Retinal pigment epithelial cell (primary cell): Measurements from ENCODE around the gene UNC79.

Source experiments
- DNase-seq: peaks from one replicate; pipeline ENCODE4 v3.0.0-alpha.2; 2010; ENCODE audit warnings: low read depth
- H3K4me3 ChIP-seq: 2 replicates; pipeline ENCODE4 v1.5.1; 2011; ENCODE audit warnings: mild to moderate bottlenecking, low read length, control low read depth, moderate library complexity
- CTCF ChIP-seq: conservative IDR thresholded peaks from 2 replicates; pipeline ENCODE4 v1.5.1; 2011; ENCODE audit warnings: low read depth, low read length, control low read depth, inconsistent platforms

Gene UNC79

DNA sequence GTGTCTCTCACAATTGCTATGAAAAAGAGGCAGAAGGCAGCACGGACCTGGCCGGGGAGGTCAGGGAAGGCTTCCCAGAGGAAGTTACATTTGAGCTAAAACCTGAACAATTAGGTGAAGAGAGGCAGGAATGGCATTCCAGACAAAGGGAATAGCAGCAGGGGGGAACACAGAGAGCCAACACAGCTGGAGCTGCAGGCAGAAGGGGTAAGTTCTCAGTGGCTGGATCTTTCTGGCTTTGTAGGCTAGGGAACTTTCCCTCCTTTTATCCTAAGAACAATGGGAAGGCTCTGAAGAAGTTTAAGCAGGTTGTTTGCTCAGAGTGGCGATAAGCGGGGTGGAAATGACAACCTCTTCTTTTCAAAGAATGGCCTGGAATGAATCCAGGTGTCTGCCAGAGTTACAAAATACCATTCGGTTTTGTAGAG, 257.5 kb downstream of the UNC79 start:
- no peak for TF ChIP-seq CTCF
- no peak overlapping the region for H3K4me3 ChIP-seq
- no peak for DNase-seq

GRCh38 chr14:93688820-93689219, 258.1 kb downstream of the UNC79 start:
- TF ChIP-seq CTCF, result no peak
- DNase-seq, result no peak
- H3K4me3 ChIP-seq, result no peak overlapping the region

DNA sequence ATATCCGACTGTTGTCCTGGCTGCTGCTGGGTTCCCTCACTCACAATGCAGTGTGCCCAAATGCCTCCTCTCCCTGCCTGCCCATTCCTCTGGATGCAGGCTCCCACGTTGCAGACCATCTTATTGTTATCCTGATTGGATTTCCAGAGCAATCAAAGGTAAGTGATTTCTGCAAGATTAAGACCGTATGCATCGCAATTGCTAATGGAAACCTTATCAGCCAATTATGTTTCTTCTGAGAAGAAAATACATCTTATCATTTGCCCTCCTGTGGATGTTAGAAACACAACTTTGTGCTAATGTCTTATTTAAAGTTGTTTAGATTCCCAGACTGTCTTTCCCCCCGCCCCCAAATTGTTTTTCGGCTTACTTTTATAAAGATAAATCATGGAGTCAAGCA, 259.4 kb downstream of the UNC79 start:
- no peak overlapping the region for H3K4me3 ChIP-seq
- TF ChIP-seq CTCF, result no peak
- no peak for DNase-seq

DNA sequence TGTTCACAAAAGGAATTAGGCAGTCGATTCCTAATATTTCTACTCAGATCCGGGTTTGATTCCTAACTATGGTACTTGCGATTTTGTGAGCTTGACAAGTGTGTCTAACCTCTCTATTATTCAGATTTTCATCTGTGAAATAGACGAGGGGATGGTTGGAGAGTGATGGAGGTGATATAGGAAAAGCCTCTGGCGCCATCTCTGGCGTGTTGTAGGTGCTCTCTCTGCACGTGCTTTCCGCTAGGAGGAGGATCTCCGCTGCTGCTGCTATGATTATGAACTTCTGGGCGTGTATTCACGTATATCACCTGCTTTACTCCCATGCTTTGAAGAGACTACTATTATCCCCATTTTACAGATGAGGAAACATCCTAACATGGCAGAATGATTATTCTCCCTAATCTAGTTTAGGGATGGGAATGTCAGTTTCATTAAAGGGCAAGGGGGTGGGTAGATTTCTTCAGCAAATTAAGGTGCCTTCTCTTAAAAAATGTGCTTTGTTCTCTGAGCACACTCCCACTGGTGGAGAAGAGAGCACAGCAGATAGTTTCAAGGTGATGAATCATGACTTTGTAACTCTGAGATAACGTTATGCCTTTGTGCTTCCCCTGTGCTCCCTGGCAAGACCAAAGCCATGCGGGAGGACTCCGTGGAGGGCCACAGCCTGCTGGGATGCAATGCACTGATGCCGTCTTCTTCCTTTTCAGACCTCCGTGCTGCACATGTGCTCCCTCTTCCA, 260.5 kb downstream of the UNC79 start:
- no peak for TF ChIP-seq CTCF
- DNase-seq, result no peak
- H3K4me3 ChIP-seq, result no peak overlapping the region

- no peak for TF ChIP-seq CTCF
- no peak for DNase-seq
- no peak overlapping the region for H3K4me3 ChIP-seq
These were observed 263.2 kb downstream of the UNC79 start for GRCh38 chr14:93693914-93694313.

DNA sequence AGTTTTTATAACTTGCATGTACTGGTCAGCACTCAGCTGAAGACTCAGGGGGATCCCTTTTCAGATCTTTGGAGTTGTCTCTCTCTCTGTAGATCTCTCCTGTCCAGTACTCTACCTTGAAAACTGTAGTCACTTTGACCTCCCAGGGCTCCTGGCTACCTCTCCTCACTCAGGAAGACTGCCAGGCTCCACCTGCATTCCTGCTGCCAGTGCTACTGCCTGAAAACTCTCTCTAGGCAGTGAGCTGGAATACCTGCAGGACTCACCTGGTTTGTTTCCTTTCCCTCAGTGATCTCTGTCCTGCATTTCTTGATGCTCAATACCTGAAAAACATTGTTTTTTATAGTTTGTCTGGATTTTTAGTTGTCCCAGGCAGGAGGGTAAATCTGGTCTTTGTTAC, 270.2 kb downstream of the UNC79 start:
- TF ChIP-seq CTCF, result no peak
- no peak overlapping the region for H3K4me3 ChIP-seq
- no peak for DNase-seq

GRCh38 chr14:93701562-93701961, 270.8 kb downstream of the UNC79 start:
- TF ChIP-seq CTCF, result no peak
- no peak for DNase-seq
- no peak overlapping the region for H3K4me3 ChIP-seq
